CD4-positive, alpha-beta T cell (primary cell): Measurements from ENCODE around the gene DTNBP1. TPM values are rescaled to one million over a fixed set of nuclear protein-coding genes. Genes with fewer than 3 reads are reported as not detected.
"Not testable (repeated sequence)": the region's sequence is repeated elsewhere in the genome, so short reads cannot be mapped to it uniquely, and the experiment has no call there.

Experiments
- ATAC-seq: fragments of 200-7000 bp; cut with Tn5 transposase; one replicate; pipeline ENCODE4 v1.10.0; 2022; ENCODE audit warnings: mild to moderate bottlenecking; ENCODE audit not compliant: poor library complexity
- CTCF ChIA-PET: fragments of 350-600 bp; sonication (Branson Sonifier 250); formaldehyde crosslinking; loops from one replicate; lab custom pipeline; 2021; ENCODE audit warnings: antibody characterized with exemption, inconsistent platforms; lab: Charles Lee
- POLR2A ChIA-PET: fragments of 350-600 bp; sonication (Branson Sonifier 250); formaldehyde crosslinking; loops from one replicate; lab custom pipeline; 2021; ENCODE audit warnings: antibody characterized with exemption, inconsistent platforms; lab: Charles Lee
- DNase-seq, 14 experiments: peaks; one replicate each; pipeline ENCODE4 v3.0.0-alpha.2; 2013 to 2020; ENCODE audit warnings: mixed read lengths in 2 of 14
- H3K27ac ChIP-seq, 2 donors: one replicate each; pipeline versions ENCODE4 v1.5.1 to v1.7.0; 2013; ENCODE audit warnings: low read length in 2 of 2, low read depth in 1 of 2, mild to moderate bottlenecking in 1 of 2
- H3K27me3 ChIP-seq, 2 experiments: 1 replicate in 1 of 2; 2 replicates in 1 of 2; pipeline versions ENCODE4 v1.6.1 to v1.7.0; 2013; ENCODE audit warnings: low read length in 2 of 2, control low read depth in 1 of 2, mild to moderate bottlenecking in 1 of 2, moderate library complexity in 1 of 2; ENCODE audit not compliant: insufficient read depth in 2 of 2, control insufficient read depth in 1 of 2
- H3K36me3 ChIP-seq: one replicate; pipeline ENCODE4 v1.6.1; 2013; ENCODE audit warnings: low read length, control low read depth; ENCODE audit not compliant: insufficient read depth
- H3K4me1 ChIP-seq: one replicate; pipeline ENCODE4 v1.6.1; 2013; ENCODE audit warnings: low read length, control low read depth; ENCODE audit not compliant: insufficient read depth
- H3K4me3 ChIP-seq: one replicate; pipeline ENCODE4 v1.5.1; 2013; ENCODE audit warnings: mild to moderate bottlenecking, low read length, moderate library complexity
- H3K9me3 ChIP-seq, 2 experiments: 1 replicate in 1 of 2; 2 replicates in 1 of 2; pipeline versions ENCODE4 v1.6.1 to v1.7.0; 2013; ENCODE audit warnings: low read length in 2 of 2, mild to moderate bottlenecking in 2 of 2, control low read depth in 1 of 2, moderate library complexity in 1 of 2; ENCODE audit not compliant: control insufficient read depth in 1 of 2, insufficient read depth in 1 of 2
- H3K27ac Mint-ChIP-seq: one replicate; pipeline ENCODE4 v1.8.0; 2020; ENCODE audit warnings: mixed read lengths
- H3K27me3 Mint-ChIP-seq: one replicate; pipeline ENCODE4 v1.8.0; 2021; ENCODE audit warnings: mixed read lengths
- H3K36me3 Mint-ChIP-seq: one replicate; pipeline ENCODE4 v1.8.0; 2021; ENCODE audit warnings: low read depth, mixed read lengths
- H3K4me1 Mint-ChIP-seq: one replicate; pipeline ENCODE4 v1.8.0; 2021; ENCODE audit warnings: low read depth, mixed read lengths
- H3K4me3 Mint-ChIP-seq: one replicate; pipeline ENCODE4 v1.8.0; 2020; ENCODE audit warnings: mild to moderate bottlenecking, mixed read lengths
- H3K9me3 Mint-ChIP-seq: one replicate; pipeline ENCODE4 v1.8.0; 2020; ENCODE audit warnings: mixed read lengths
- intact Hi-C, 2 experiments: fragments of 100-400 bp; cut with DNase I in 1 of 2; cut with micrococcal nuclease in 1 of 2; formaldehyde crosslinking; loops; one replicate each; pipeline versions ENCODE4 v1.15.1 to v1.9.0; 2023 to 2025; cut with DNase I, micrococcal nuclease
- total RNA-seq, 174 experiments: library from RNA in 2 of 174; stranded (reverse) in 2 of 174; gene quantifications; one replicate each; pipeline ENCODE4 v1.2.3 and lab custom pipeline; 2021 to 2026
- TF ChIP-seq, protein P1 (sequence below): fragments of 200-600 bp; IDR thresholded peaks from one replicate; pipeline ENCODE4 v1.8.0; 2022; ENCODE audit warnings: antibody characterized with exemption, mild to moderate bottlenecking

DTNBP1 gene
- total RNA-seq, 2 experiments from 2014 or later = 14.5 to 14.7 TPM

DNA sequence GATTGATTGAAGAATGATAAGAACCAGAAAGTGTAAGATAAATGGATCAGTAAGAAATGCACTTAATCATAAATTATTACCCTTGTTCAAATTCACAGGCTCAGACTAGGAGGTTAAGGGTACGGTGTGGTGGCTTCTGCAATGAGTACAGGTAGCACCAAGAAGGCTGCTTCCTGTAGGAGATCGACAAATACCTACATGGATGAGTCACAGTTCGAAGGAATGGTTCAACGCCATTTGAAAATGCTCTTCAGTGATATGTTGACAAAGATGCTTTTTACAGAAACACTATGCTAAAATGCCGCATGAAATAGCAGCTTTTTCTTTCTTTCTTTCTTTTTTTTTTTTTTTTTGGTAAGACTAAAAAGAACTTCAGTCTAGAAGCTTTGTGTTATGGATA lies 116.2 kb downstream of the DTNBP1 start:
- DNase-seq (no peak), ATAC-seq (no peak)
- H3K4me1 Mint-ChIP-seq = peaks cover 15% of the 10 kb centered on the region
- H3K36me3 ChIP-seq = no peaks in the 10 kb centered on the region
- no peaks in the 10 kb centered on the region for H3K9me3 Mint-ChIP-seq
- H3K4me1 ChIP-seq = no peaks in the 10 kb centered on the region
- no peak overlapping the region for H3K4me3 Mint-ChIP-seq
- intact Hi-C loops = no loop called here
- TF ChIP-seq, protein P1, sequence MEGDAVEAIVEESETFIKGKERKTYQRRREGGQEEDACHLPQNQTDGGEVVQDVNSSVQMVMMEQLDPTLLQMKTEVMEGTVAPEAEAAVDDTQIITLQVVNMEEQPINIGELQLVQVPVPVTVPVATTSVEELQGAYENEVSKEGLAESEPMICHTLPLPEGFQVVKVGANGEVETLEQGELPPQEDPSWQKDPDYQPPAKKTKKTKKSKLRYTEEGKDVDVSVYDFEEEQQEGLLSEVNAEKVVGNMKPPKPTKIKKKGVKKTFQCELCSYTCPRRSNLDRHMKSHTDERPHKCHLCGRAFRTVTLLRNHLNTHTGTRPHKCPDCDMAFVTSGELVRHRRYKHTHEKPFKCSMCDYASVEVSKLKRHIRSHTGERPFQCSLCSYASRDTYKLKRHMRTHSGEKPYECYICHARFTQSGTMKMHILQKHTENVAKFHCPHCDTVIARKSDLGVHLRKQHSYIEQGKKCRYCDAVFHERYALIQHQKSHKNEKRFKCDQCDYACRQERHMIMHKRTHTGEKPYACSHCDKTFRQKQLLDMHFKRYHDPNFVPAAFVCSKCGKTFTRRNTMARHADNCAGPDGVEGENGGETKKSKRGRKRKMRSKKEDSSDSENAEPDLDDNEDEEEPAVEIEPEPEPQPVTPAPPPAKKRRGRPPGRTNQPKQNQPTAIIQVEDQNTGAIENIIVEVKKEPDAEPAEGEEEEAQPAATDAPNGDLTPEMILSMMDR = no peak
- H3K36me3 Mint-ChIP-seq = peaks cover 8% of the 10 kb centered on the region
- no peak overlapping the region for H3K4me3 ChIP-seq
- CTCF ChIA-PET = interaction anchor here (0.6 kb wide), 1 partner anchor 1000 kb away, joined by 3 read pairs; no protein-coding TSS in a partner anchor
- H3K9me3 ChIP-seq = peaks cover 0 to 3% of the 10 kb centered on the region in 2 experiments
- POLR2A ChIA-PET = no interaction called here
- no peaks in the 10 kb centered on the region for H3K27me3 ChIP-seq
- H3K27me3 Mint-ChIP-seq = no peaks in the 10 kb centered on the region
- H3K27ac Mint-ChIP-seq = no peak overlapping the region
- no peak overlapping the region for H3K27ac ChIP-seq

DNA sequence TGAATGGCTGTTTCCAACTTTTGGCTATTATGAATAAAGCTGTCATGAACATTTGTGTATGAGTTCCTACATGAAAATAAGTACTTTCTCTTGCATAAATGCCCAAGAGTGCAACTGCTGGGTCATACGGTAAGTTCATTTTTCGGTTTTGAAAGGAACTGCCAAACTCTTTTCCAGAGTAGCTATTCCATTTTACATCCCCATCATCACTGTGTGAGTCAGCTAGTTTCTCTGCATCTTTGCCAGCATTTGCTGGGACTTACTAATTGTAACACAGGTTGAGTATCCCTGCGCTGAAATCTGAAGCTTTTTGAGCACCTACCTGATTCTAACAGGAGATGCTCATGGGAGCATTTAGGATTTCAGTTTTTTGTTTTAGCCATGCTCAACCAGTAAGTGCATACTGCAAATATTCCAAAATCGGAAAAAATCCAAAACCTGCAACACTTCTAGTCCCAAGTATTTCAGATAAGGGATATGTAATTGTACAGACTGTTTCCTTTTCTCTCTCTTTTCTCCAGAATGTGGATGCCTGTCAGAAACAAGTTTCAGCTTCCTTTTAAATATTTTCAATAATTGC lies 118.4 kb downstream of the DTNBP1 start:
- no peak overlapping the region for H3K27ac ChIP-seq

DNA sequence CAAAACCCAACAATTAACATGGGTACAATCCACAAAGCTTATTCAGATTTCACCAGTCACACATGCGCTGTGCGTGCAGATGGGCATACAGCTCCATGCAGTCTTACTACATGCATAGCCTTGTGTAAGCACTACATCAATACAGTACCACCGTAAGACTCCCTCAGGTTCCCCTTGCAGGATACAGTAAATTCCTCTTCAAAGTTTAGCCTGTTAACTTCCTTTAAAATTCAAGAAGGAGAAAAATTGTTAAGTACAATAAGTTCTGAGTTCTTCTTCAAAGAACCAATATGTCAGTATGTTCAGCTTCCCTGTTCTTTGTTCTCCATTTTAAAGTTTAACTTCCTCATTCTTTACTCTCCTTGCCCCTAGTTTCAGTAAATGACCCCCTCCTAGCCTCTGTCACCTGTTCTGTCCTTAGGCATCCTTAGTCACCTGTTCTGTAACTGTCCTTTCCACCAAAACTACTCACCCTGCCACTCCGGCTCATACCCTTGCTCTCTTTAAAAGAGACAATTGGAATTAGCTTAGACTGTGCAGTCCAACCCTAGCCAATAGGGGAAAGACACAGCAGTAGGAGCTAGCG lies 119.4 kb downstream of the DTNBP1 start:
- H3K27ac ChIP-seq, H3K9me3 ChIP-seq, intact Hi-C loops, H3K27me3 Mint-ChIP-seq, H3K27me3 ChIP-seq, ATAC-seq, H3K9me3 Mint-ChIP-seq, DNase-seq, H3K4me3 Mint-ChIP-seq, H3K4me3 ChIP-seq, CTCF ChIA-PET, H3K36me3 ChIP-seq, H3K36me3 Mint-ChIP-seq, H3K27ac Mint-ChIP-seq, H3K4me1 ChIP-seq, POLR2A ChIA-PET: not testable (repeated sequence)
- H3K4me1 Mint-ChIP-seq = peaks cover 10% of the 10 kb centered on the region

More for the DNA sequence above, 118.4 kb downstream of the DTNBP1 start:
- Histone ChIP-seq H3K4me1 (no peaks in the 10 kb centered on the region), H3K27me3 (no peaks in the 10 kb centered on the region), H3K36me3 (no peaks in the 10 kb centered on the region), H3K4me3 (no peak overlapping the region), H3K9me3 (peaks cover 0 to 3% of the 10 kb centered on the region in 2 experiments)
- H3K9me3 Mint-ChIP-seq = no peaks in the 10 kb centered on the region
- ChIA-PET CTCF (no interaction called here), POLR2A (no interaction called here)
- peaks cover 5% of the 10 kb centered on the region for H3K4me1 Mint-ChIP-seq
- no peak overlapping the region for H3K4me3 Mint-ChIP-seq
- ATAC-seq = no peak
- H3K27ac Mint-ChIP-seq = no peak overlapping the region
- peaks cover 8% of the 10 kb centered on the region for H3K36me3 Mint-ChIP-seq
- no peak for DNase-seq
- no peaks in the 10 kb centered on the region for H3K27me3 Mint-ChIP-seq
- TF ChIP-seq, protein P1 = no peak
- intact Hi-C loops = no loop called here
